MM.1S (cell line): ENCODE measurements around the gene ZNHIT6.

Source experiments
- DNase-seq: peaks from one replicate; pipeline ENCODE4 v3.0.0-alpha.2; 2015
- H2AFZ ChIP-seq: fragments of 300-600 bp; sonication (generic); 2 replicates; pipeline ENCODE4 v1.6.0; 2016; ENCODE audit warnings: antibody characterized with exemption, low read length
- H3F3A ChIP-seq: fragments of 300-600 bp; sonication (generic); 2 replicates; pipeline ENCODE4 v1.6.1; 2016; ENCODE audit warnings: mild to moderate bottlenecking, antibody characterized with exemption, low read length, moderate library complexity, mixed read lengths; ENCODE audit not compliant: insufficient read depth
- H3K27ac ChIP-seq: fragments of 300-600 bp; sonication (generic); 2 replicates; pipeline ENCODE4 v1.5.1; 2016; ENCODE audit warnings: mild to moderate bottlenecking, low read length
- H3K27me3 ChIP-seq: fragments of 300-600 bp; sonication (generic); replicated peaks from 2 replicates; pipeline ENCODE4 v1.6.0; 2016; ENCODE audit warnings: low read length; ENCODE audit not compliant: insufficient read depth
- H3K36me3 ChIP-seq: fragments of 300-600 bp; sonication (generic); replicated peaks from 2 replicates; pipeline ENCODE4 v1.6.1; 2016; ENCODE audit warnings: mild to moderate bottlenecking, low read length, mixed read lengths; ENCODE audit not compliant: insufficient read depth
- H3K4me1 ChIP-seq: fragments of 300-600 bp; sonication (generic); 2 replicates; pipeline ENCODE4 v1.6.1; 2016; ENCODE audit warnings: low read length, mixed read lengths
- H3K4me2 ChIP-seq: fragments of 300-600 bp; sonication (generic); 2 replicates; pipeline ENCODE4 v1.6.0; 2016; ENCODE audit warnings: low read depth, low read length
- H3K4me3 ChIP-seq: fragments of 300-600 bp; sonication (generic); 2 replicates; pipeline ENCODE4 v1.5.1; 2016; ENCODE audit warnings: low read length, mixed read lengths
- H3K79me2 ChIP-seq: fragments of 300-600 bp; sonication (generic); 2 replicates; pipeline ENCODE4 v1.6.1; 2016; ENCODE audit warnings: mixed run types, low read length, mixed read lengths
- H3K9ac ChIP-seq: fragments of 300-600 bp; sonication (generic); 2 replicates; pipeline ENCODE4 v1.6.1; 2016; ENCODE audit warnings: low read length, mixed read lengths
- H3K9me2 ChIP-seq: fragments of 300-600 bp; sonication (generic); replicated peaks from 2 replicates; pipeline ENCODE4 v1.6.1; 2016; ENCODE audit warnings: mild to moderate bottlenecking, low read length, mixed read lengths; ENCODE audit not compliant: insufficient read depth
- H3K9me3 ChIP-seq: fragments of 300-600 bp; sonication (generic); replicated peaks from 2 replicates; pipeline ENCODE4 v1.6.1; 2016; ENCODE audit warnings: mild to moderate bottlenecking, low read length, mixed read lengths; ENCODE audit not compliant: insufficient read depth
- H4K20me1 ChIP-seq: fragments of 300-600 bp; sonication (generic); 2 replicates; pipeline ENCODE4 v1.6.1; 2016; ENCODE audit warnings: mild to moderate bottlenecking, low read length, moderate library complexity, mixed read lengths; ENCODE audit not compliant: insufficient read depth
- EZH2 ChIP-seq: fragments of 300-600 bp; sonication (generic); optimal IDR thresholded peaks from 2 replicates; pipeline ENCODE3; 2017; ENCODE audit warnings: low read depth, mild to moderate bottlenecking, antibody characterized with exemption, low read length, mixed read lengths
- EZH2phosphoT487 ChIP-seq: fragments of 300-600 bp; sonication (generic); IDR thresholded peaks from 2 replicates; pipeline ENCODE4 v1.6.1; 2018; ENCODE audit warnings: antibody characterized with exemption, low read length
- TF ChIP-seq, protein P1 (sequence below): fragments of 300-600 bp; sonication (generic); IDR thresholded peaks from 2 replicates; pipeline ENCODE4 v1.5.1; 2016; ENCODE audit warnings: antibody characterized with exemption, low read length, mixed read lengths

Gene ZNHIT6

GRCh38 chr1:85607126-85607920, 100.9 kb downstream of the ZNHIT6 start:
- TF ChIP-seq, protein P1, sequence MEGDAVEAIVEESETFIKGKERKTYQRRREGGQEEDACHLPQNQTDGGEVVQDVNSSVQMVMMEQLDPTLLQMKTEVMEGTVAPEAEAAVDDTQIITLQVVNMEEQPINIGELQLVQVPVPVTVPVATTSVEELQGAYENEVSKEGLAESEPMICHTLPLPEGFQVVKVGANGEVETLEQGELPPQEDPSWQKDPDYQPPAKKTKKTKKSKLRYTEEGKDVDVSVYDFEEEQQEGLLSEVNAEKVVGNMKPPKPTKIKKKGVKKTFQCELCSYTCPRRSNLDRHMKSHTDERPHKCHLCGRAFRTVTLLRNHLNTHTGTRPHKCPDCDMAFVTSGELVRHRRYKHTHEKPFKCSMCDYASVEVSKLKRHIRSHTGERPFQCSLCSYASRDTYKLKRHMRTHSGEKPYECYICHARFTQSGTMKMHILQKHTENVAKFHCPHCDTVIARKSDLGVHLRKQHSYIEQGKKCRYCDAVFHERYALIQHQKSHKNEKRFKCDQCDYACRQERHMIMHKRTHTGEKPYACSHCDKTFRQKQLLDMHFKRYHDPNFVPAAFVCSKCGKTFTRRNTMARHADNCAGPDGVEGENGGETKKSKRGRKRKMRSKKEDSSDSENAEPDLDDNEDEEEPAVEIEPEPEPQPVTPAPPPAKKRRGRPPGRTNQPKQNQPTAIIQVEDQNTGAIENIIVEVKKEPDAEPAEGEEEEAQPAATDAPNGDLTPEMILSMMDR, result no peak
- no peak for TF ChIP-seq EZH2
- no peak for TF ChIP-seq EZH2phosphoT487
- Histone ChIP-seq H3K4me1 (no peaks in the 10 kb centered on the region), H3K27ac (no peak overlapping the region), H3F3A (no peaks in the 10 kb centered on the region), H3K4me2 (no peak overlapping the region), H3K9me2 (no peaks in the 10 kb centered on the region), H3K36me3 (no peaks in the 10 kb centered on the region), H2AFZ (no peak overlapping the region), H3K9me3 (no peaks in the 10 kb centered on the region), H3K9ac (no peak overlapping the region), H3K27me3 (no peaks in the 10 kb centered on the region), H3K4me3 (no peak overlapping the region), H4K20me1 (no peaks in the 10 kb centered on the region), H3K79me2 (no peaks in the 10 kb centered on the region)
- no peak for DNase-seq

GRCh38 chr1:85606414-85606800, 101.8 kb downstream of the ZNHIT6 start:
- no peak for DNase-seq
- Histone ChIP-seq H4K20me1 (no peaks in the 10 kb centered on the region), H3K27me3 (no peaks in the 10 kb centered on the region), H3K27ac (no peak overlapping the region), H3K4me2 (no peak overlapping the region), H3F3A (no peaks in the 10 kb centered on the region), H3K36me3 (no peaks in the 10 kb centered on the region), H3K4me3 (no peak overlapping the region), H3K9me2 (no peaks in the 10 kb centered on the region), H3K9ac (no peak overlapping the region), H3K4me1 (no peaks in the 10 kb centered on the region), H3K9me3 (no peaks in the 10 kb centered on the region), H3K79me2 (no peaks in the 10 kb centered on the region), H2AFZ (no peak overlapping the region)
- TF ChIP-seq EZH2 (no peak), EZH2phosphoT487 (no peak)
- TF ChIP-seq, protein P1, result no peak

- Histone ChIP-seq H3F3A (no peaks in the 10 kb centered on the region), H4K20me1 (no peaks in the 10 kb centered on the region), H3K27ac (no peak overlapping the region), H3K9me3 (no peaks in the 10 kb centered on the region), H2AFZ (no peak overlapping the region), H3K27me3 (no peaks in the 10 kb centered on the region), H3K9ac (no peak overlapping the region), H3K79me2 (no peaks in the 10 kb centered on the region), H3K4me2 (no peak overlapping the region), H3K4me3 (no peak overlapping the region), H3K36me3 (no peaks in the 10 kb centered on the region), H3K9me2 (no peaks in the 10 kb centered on the region), H3K4me1 (no peaks in the 10 kb centered on the region)
- no peak for DNase-seq
- no peak for TF ChIP-seq EZH2phosphoT487
- TF ChIP-seq, protein P1, result no peak
- no peak for TF ChIP-seq EZH2
Observed at GRCh38 chr1:85605484-85606413, 102.5 kb downstream of the ZNHIT6 start.
